Smooth muscle cell (in vitro differentiated cells): ENCODE data around the gene APBB2. TPM values are rescaled to one million over a fixed set of nuclear protein-coding genes. Genes with fewer than 3 reads are reported as not detected.

Experiments
- DNase-seq: peaks from one replicate; lab custom pipeline; 2025; ENCODE audit not compliant: unreplicated experiment; lab: John Stamatoyannopoulos, UW
- H2AFZ ChIP-seq: fragments of 200-600 bp; sonication (generic); 2 replicates; pipeline ENCODE4 v1.6.0; 2016; ENCODE audit warnings: antibody characterized with exemption, low read depth, mild to moderate bottlenecking
- H3F3A ChIP-seq: fragments of 200-600 bp; sonication (generic); 2 replicates; pipeline ENCODE4 v1.6.0; 2017; ENCODE audit warnings: antibody characterized with exemption, low read depth
- H3K27ac ChIP-seq: fragments of 200-600 bp; sonication (generic); 2 replicates; pipeline ENCODE4 v1.5.1; 2016; ENCODE audit warnings: low read depth, mild to moderate bottlenecking
- H3K27me3 ChIP-seq: fragments of 200-600 bp; sonication (generic); 2 replicates; pipeline ENCODE4 v1.6.1; 2016; ENCODE audit warnings: low read depth, mild to moderate bottlenecking
- H3K36me3 ChIP-seq: fragments of 200-600 bp; sonication (generic); 2 replicates; pipeline ENCODE4 v1.5.1; 2016; ENCODE audit warnings: low read depth
- H3K4me1 ChIP-seq: fragments of 200-600 bp; sonication (generic); 2 replicates; pipeline ENCODE4 v1.5.1; 2016; ENCODE audit warnings: low read depth
- H3K4me2 ChIP-seq: fragments of 200-600 bp; sonication (generic); 2 replicates; pipeline ENCODE4 v1.6.0; 2016; ENCODE audit warnings: mild to moderate bottlenecking
- H3K4me3 ChIP-seq: fragments of 200-600 bp; sonication (generic); 2 replicates; pipeline ENCODE4 v1.5.1; 2016; ENCODE audit warnings: mild to moderate bottlenecking
- H3K79me2 ChIP-seq: fragments of 200-600 bp; sonication (generic); 2 replicates; pipeline ENCODE4 v1.6.0; 2016; ENCODE audit warnings: low read depth, mild to moderate bottlenecking
- H3K9ac ChIP-seq: fragments of 200-600 bp; sonication (generic); 2 replicates; pipeline ENCODE4 v1.6.0; 2016; ENCODE audit warnings: low read depth
- H3K9me3 ChIP-seq: fragments of 200-600 bp; sonication (generic); replicated peaks from 2 replicates; pipeline ENCODE4 v1.5.1; 2016; ENCODE audit warnings: low read depth
- H4K20me1 ChIP-seq: fragments of 200-600 bp; sonication (generic); 2 replicates; pipeline ENCODE4 v1.6.0; 2016; ENCODE audit warnings: low read depth
- WGBS: methylation state at CpG from one replicate; pipeline ENCODE4 v1.1.7; 2016; ENCODE audit warnings: low lambda C conversion rate; 5-methylcytosine and 5-hydroxymethylcytosine counted together
- polyA plus RNA-seq: library from polyadenylated mRNA; unstranded; fragments of >200 nt; fragmentation: Nextera tagmentation; extraction: Ambion mirVana; gene quantifications from 2 replicates; pipeline ENCODE4 v1.2.1, GENCODE V29; 2016
- total RNA-seq: library from RNA; depleted of rRNA; stranded (reverse); fragments of >200 nt; gene quantifications from 2 replicates; pipeline ENCODE4 v1.2.3, GENCODE V29; 2014
- TF ChIP-seq, protein P1 (sequence below): fragments of 200-600 bp; sonication (generic); IDR thresholded peaks from 2 replicates; pipeline ENCODE4 v1.5.1; 2017; ENCODE audit warnings: borderline replicate concordance, mild to moderate bottlenecking, antibody characterized with exemption; ENCODE audit not compliant: insufficient read depth, poor library complexity, severe bottlenecking

APBB2 gene
- total and polyA plus RNA-seq, 2 experiments from 2014 or later = 22.1 to 60.9 TPM

DNA sequence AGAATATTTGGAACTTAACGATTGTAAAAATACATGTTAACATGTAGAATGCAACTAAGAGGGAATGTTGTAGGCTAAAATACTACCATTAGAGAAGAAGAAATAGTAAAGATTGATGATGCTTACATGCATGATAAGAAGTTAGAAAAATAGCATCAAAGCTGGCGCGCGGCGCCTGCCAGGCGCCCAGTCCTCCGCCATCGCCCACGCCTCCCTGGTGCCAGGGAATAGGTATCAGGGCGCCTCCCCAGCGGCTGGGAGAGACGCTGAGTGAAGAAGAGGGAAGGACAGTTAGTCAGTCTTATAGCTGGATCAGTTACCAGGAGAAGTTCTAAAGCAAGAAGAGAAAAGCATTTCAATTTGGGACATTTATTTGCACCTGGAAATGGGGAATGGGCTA, 428.6 kb downstream of the APBB2 start:
- no peak overlapping the region for H3K27ac ChIP-seq

GRCh38 chr4:40782876-40783275, 431.5 kb downstream of the APBB2 start:
- Histone ChIP-seq H4K20me1 (no peaks in the 10 kb centered on the region), H3K36me3 (no peaks in the 10 kb centered on the region), H3K9ac (no peak overlapping the region), H3K4me3 (no peak overlapping the region), H3K9me3 (no peaks in the 10 kb centered on the region), H3K27ac (no peak overlapping the region), H3K4me1 (no peaks in the 10 kb centered on the region), H3K79me2 (no peaks in the 10 kb centered on the region), H2AFZ (no peak overlapping the region), H3K4me2 (no peak overlapping the region), H3K27me3 (no peaks in the 10 kb centered on the region), H3F3A (no peaks in the 10 kb centered on the region)
- TF ChIP-seq, protein P1, sequence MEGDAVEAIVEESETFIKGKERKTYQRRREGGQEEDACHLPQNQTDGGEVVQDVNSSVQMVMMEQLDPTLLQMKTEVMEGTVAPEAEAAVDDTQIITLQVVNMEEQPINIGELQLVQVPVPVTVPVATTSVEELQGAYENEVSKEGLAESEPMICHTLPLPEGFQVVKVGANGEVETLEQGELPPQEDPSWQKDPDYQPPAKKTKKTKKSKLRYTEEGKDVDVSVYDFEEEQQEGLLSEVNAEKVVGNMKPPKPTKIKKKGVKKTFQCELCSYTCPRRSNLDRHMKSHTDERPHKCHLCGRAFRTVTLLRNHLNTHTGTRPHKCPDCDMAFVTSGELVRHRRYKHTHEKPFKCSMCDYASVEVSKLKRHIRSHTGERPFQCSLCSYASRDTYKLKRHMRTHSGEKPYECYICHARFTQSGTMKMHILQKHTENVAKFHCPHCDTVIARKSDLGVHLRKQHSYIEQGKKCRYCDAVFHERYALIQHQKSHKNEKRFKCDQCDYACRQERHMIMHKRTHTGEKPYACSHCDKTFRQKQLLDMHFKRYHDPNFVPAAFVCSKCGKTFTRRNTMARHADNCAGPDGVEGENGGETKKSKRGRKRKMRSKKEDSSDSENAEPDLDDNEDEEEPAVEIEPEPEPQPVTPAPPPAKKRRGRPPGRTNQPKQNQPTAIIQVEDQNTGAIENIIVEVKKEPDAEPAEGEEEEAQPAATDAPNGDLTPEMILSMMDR = no peak
- 94% methylated on average over 2 of the region's 2 CpGs for WGBS
- DNase-seq = no peak

More for the DNA sequence above, 428.6 kb downstream of the APBB2 start:
- TF ChIP-seq, protein P1 = no peak
- Histone ChIP-seq H3K4me3 (no peak overlapping the region), H3K4me1 (no peaks in the 10 kb centered on the region), H3K36me3 (no peaks in the 10 kb centered on the region), H3K4me2 (no peak overlapping the region), H3K79me2 (no peaks in the 10 kb centered on the region), H3K9ac (no peak overlapping the region), H3F3A (no peaks in the 10 kb centered on the region), H3K27me3 (no peaks in the 10 kb centered on the region), H4K20me1 (no peaks in the 10 kb centered on the region), H3K9me3 (no peaks in the 10 kb centered on the region), H2AFZ (no peak overlapping the region)
- 98% methylated on average over 12 of the region's 12 CpGs for WGBS
- DNase-seq = no peak

GRCh38 chr4:40778090-40778489, 436.3 kb downstream of the APBB2 start:
- TF ChIP-seq, protein P1 = no peak
- H3K27me3 ChIP-seq = no peaks in the 10 kb centered on the region
- WGBS = 100% methylated on average over 1 of the region's 1 CpG
- no peak overlapping the region for H3K4me3 ChIP-seq
- H3F3A ChIP-seq = no peaks in the 10 kb centered on the region
- DNase-seq = no peak
- no peaks in the 10 kb centered on the region for H3K79me2 ChIP-seq
- no peaks in the 10 kb centered on the region for H3K36me3 ChIP-seq
- no peak overlapping the region for H3K27ac ChIP-seq
- H3K4me2 ChIP-seq = no peak overlapping the region
- no peaks in the 10 kb centered on the region for H3K4me1 ChIP-seq
- no peaks in the 10 kb centered on the region for H3K9me3 ChIP-seq
- no peak overlapping the region for H2AFZ ChIP-seq
- H4K20me1 ChIP-seq = no peaks in the 10 kb centered on the region
- no peak overlapping the region for H3K9ac ChIP-seq

DNA sequence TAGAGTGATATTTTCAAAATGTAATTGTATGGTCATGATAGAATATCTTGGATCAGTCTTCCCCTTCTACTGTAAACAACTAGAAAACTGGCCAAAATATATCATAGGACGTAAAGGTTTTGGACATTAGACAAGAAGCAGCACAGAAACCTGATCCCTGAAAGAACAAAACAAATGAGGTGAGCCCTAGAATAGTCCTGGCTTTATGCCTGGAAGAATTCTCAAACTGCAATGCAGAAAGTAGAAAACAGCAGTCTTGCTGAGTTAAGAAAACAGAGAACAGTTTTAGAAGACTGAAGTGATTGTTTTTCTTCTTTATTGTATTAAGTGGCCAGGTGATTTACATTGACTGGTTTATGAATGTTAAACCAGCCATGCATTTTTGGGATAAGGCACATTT, 445.1 kb downstream of the APBB2 start:
- Histone ChIP-seq H3K4me1 (no peaks in the 10 kb centered on the region), H3K4me3 (no peak overlapping the region), H3K36me3 (no peaks in the 10 kb centered on the region), H3K27ac (no peak overlapping the region), H3K79me2 (no peaks in the 10 kb centered on the region), H3K9me3 (no peaks in the 10 kb centered on the region), H3K27me3 (no peaks in the 10 kb centered on the region), H2AFZ (no peak overlapping the region), H3K4me2 (no peak overlapping the region), H3K9ac (no peak overlapping the region), H3F3A (no peaks in the 10 kb centered on the region), H4K20me1 (no peaks in the 10 kb centered on the region)
- WGBS = 97% methylated on average over 1 of the region's 1 CpG
- DNase-seq = no peak
- TF ChIP-seq, protein P1 = no peak
